Epidermal melanocyte (primary cell): ENCODE measurements around the gene RBM33.

Experiments used
- DNase-seq: peaks from one replicate; pipeline ENCODE4 v3.0.0; 2011; ENCODE audit warnings: low spot score; ENCODE audit not compliant: insufficient read length

Gene RBM33

DNA sequence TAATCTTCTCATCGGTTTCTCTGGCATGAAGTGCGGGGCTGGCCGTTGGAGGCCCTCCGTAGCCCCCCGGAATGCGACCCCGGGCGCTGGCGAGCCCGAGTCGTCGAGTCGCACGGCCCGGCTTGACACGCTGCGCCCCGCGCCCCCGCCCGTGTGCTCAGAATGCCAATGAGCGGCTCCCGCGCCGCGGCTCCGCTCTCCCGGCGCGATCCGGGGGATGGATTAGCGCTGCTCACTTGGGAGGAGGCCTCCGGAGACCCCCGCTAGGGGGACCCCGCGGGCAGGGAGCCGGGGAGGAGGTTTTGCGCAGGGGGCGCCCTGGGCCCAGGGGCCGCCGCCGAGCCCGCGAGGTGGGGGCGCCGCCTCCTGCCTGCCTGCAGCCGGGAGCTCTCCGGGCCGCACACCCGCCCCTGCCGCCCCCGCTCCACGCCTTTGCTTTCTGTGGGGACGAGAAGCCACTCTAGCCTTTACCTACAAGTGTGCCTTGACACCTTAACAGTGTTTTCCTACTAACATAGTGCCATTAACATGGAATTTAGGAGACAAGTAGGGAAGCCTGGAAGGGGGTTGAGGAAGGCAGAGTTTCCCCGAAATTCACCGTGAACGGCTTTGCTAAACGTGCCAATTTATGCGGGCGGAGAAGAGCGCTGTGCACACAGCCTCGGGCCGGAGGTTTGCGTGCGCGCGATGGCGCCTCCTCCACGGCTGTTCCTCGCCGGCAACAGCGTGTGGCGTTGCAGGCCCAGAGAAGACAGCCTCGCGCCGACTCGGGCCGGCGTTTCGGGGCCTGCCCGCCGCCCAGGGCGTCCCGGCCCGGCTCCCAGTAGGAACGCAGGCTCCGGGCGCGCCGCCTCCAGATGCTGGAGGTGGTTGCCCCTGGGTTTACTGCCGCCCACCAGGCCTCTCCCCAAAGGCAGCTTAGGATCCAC is 160.7 kb downstream of the RBM33 start:
- peak; percentile 79 for DNase-seq

DNA sequence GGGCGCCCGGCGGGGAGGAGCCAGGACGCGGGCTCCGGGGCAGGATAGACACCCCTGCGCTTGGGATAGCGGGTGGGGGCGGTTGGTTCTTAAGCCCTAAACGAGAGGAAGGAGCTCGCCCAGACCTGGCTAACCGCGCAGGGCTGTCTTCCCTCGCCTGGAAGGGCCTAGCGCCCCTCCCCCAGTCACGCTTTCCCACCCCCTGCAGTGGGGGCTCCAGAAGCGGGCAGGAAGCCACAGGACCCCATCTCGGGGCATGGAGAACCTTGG is 161.3 kb downstream of the RBM33 start:
- no peak for DNase-seq

DNA sequence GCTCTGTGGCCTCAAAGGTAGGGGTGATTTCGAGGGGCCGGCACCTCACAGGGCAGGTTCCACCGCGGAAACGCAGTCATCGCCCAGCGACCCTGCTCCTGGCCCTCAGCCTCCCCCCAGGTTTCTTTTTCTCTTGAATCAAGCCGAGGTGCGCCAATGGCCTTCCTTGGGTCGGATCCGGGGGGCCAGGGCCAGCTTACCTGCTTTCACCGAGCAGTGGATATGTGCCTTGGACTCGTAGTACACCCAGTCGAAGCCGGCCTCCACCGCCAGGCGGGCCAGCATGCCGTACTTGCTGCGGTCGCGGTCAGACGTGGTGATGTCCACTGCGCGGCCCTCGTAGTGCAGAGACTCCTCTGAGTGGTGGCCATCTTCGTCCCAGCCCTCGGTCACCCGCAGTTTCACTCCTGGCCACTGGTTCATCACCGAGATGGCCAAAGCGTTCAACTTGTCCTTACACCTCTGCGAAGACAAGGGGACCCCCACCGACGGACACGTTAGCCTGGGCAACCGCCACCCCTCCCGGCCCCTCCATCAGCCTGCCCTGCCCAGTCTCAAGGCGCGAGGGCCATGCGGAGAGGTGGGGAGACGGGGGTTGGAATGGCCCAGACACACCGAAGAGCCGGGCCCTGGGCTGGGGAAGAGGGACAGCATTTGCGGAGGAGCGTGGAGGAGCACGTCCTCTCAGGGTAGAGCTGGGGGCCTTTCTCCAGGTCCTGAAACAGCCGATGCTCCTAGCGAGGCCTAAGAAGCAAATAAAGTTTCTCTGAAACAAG is 161.8 kb downstream of the RBM33 start:
- DNase-seq = no peak

DNA sequence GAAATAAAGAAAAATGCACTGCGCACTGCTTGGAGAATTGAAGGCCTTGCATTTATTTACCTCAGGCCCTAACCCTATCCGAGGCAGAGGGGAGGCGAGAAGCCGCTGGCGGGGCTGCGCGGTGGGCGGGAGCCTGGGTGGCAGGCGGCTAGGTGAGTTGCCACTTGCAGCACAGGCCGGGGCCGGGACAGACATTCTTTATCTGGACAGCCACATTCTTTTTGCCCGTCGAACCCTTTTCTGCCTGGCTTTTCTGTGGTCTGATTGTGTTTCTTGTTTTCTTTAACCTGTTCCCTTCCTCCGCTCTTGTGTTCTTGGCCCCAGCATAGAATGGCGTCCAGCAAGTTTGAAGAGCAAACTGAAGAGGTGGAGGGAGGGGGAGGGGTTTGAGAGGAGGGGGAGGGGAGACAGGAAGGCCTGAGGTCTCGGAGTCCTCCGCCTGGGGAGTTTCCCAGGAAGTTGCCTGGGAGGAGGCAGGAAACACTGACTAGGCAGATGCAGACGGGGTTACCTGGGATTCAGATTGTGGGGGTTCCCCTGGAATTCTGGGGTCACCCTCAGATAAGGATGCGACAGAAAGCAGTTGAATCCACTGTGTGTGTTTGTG is 162.7 kb downstream of the RBM33 start:
- DNase-seq = no peak

DNA sequence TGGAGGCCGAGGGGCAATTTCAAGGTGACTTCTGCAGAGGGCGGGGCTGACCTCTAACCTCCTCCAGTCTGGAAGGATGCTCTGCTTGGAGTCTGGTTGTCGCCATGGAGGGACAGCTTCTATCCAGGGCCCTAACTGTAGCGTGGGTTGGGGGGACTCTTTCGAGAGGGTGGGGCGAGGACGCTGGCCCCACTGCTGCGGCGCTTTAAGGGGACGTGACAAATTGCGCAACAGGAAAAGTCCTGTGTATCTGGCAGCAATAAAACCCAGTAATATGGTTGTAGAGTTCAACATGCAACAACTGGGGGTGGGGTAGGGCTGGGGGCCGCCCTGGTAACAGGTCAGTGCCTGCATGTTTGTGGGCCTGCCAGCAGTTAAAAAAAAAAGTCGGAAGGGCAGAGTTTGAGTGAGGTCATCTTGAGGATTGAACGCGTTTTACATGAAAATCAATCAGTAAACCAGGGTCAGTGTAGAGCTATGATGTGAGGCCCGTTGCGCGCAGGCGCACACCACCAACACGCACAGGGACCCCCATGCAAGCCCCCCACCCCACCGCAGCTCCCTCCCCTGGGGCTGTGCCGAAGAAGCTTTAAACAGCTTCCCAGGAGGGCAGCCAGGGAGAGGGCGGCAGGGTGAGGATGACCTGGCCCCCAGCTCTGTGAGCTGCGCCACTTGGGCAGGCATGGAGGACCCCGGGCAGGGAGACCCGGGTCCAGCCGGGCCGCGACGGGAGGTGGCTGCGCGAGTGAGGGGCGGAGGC is 163.5 kb downstream of the RBM33 start:
- DNase-seq = no peak

DNA sequence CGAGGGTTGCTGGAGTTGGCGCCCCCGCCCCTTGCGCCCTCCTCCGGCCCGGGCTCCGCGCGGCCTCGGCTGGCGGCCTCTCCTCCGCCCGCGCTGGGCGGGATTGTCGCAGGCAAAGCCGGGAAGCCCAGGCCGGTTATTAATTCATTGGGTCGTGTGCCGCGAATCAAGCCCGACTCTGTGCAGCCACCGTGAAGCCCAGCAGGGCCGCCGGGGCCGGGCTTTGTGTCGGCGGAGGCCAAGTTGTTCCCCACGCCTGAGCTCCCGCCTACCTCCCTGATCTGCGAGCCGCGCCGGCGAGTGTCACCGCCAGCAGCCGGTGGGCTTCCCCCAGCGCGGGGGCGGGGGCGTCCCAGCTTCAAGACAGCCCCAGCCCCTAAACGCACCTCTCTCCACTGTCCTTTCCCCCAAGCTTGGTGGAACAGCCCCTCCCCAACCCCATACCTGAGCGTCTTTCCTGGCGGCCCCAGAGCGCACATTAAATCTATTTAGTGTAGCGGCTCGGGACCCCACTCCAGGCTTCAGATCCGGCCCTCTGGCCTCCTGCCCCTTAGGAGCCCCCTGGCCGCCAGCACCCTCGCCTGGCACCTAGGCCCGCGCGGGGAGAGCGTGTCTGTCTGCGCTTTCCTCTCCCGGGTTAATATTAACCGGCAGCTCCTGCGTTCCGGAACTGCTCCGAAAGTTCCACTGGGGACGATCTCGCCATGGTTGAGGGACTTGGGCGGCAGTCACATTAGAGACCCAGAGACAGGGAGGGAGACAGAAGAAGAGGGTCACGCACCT is 164.3 kb downstream of the RBM33 start:
- no peak for DNase-seq

DNA sequence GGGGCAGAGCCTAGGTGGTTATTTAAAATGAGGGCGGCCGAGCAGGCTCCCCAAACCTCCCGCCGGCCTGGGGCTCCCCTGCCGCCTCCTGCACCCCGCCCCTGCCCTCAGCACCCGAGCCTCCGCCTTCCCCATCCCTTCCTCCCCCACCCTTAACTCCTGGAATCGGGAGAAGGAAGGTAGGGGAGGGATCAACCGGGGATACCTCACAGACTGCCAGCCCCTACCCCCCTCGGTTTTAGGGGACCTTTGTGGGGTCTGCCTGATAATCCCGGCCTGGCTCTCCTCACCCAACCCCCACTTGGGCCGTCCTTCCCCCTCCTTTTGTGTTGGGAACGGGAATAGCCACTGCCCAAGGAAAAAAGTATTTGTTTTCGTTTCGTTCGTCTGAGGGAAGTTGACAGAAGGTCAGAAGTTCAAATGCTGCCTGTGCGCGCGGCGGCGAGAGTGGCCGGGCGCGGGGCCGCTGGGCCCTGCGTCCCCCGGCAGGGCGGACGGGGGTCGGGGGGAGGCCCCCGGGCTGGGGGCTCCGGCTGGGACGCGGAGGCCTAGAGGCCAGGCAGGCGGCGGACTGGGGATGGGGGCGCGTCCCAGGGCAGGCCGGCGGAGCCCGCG is 165.0 kb downstream of the RBM33 start:
- no peak for DNase-seq

DNA sequence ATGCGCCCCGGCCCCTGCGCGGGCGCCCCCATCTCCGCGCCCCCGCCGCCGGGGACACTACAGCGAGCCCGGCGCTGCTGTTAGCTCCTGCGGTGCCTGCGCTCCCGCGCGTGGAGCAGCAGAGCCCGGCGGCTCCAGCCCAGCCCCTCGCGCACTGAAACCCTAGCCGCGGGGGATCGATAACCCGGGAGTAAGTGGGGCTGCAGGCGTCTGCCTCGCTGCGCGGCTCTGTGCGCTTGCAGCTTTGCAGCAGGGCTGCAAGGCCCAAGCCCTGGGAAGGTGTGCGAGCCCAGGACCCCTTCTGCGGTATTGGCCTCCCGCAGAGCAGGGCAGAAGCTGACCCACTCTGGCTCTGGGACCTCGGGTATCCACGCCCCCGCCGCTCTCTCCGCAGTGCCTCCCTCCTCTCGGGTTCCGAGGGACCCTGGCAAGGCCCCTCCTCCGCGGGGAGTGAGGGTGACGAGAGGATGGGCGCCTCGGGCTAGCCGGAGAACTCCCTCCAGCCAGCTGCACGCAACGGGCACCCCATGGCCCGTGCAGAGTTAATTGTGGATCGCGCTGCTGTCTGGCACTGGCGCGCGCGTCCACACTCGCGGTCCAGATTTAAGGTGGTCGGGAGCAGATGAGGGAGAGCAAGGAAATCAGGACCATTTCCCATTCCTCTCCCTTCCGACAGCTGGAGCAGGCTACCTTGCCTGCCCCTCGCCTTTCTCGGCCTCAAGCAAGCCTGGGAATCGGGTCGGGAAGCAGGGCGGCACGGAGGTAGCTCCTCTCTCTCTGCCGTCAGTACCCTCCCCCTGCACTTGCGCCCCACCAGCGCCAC is 165.7 kb downstream of the RBM33 start:
- no peak for DNase-seq

DNA sequence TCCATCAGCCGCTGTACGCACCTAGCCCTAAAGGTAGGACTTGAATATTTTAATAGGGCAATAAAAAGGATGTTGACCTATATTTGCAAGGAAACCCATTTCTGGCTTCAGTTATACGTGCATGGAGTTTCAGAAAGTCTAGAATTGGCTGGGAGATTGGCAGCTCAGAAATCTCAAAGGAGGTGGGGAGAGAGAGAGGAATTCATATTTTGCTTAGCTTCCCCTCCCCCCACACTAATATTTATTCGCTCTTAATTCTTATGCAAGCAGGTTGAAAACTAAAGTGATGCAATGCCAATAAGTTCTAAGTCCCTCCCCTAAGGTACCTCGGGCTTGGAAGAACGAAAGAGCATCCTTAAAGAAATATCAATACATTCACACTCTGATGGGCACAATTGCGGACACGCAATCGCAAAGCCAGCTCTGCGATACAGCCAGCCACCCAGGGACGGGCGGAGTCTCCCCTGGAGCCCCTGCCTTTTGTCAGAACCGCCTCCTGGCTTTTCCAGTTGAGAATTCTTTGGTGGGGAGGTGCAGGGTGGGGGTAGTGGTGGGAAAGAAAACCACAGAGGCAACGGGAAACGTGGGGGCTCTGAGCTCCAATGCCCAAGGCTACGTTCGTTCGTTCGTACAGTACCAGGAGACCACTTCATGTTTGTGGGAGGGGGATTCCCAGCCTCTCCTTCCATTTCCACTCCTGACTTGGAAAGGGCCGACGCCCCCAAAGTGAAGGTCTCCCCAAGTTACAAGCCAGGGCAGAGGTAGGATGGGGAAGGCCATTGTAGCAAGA is 166.5 kb downstream of the RBM33 start:
- DNase-seq = no peak

DNA sequence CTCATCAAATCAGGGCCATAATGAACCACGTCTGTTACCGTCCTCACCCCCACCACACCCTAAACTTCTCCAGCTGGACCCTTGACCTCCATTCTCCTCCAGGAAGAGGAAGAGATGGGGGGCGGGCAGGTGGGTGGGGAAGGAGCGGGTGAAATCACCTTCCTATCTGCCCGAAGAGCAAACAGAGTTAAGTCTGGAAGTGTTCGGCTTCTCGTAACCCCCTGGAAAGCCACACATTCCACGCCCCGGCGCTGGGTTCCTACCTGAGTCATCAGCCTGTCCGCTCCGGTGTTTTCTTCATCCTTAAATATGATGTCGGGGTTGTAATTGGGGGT is 167.1 kb downstream of the RBM33 start:
- DNase-seq = no peak

DNA sequence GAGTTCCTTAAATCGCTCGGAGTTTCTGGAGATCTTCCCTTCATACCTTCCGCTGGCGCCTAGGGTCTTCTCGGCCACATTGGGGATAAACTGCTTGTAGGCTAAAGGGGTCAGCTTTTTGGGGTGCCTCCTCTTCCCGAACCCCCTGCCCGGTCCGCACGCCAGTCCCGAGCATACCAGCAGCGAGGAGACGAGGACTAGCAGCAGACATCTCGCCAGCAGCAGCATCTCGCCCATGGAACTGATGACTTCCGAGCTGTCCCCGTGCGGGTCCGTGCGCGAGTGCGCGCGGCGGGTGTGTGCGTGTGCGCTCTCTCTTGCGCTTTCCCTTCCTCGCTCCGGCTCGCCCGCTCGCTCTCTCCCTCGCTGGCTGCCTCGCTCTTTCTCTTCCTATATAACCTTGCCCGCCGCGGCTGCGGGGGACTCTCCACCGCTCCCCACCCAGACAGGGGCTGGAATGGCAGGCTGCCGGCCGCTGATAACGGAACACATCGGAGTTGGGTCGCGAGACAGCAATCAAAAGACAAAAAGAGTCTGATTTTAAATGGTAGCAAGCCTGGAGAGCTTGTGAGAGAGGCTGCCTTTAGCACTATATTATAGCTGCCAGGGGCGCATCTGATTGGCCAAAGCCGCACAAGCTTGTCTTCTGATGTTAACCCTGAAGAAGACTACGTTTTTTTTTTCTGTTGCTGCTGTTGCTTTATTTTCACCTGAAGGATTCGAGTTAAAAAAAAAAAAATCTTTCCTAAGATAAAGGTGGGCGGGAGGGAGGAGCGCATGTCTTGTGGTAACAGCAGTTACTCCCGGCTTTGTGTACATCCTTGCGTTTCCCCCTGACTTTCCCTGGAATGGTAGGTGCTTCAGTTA is 167.7 kb downstream of the RBM33 start, which contains the start of gene SHH:
Gene SHH, minus strand, starts transcription at position 569 of the 867 bp plus-strand sequence. Its CDS starts 341 bp downstream, at position 228.
- no peak for DNase-seq

DNA sequence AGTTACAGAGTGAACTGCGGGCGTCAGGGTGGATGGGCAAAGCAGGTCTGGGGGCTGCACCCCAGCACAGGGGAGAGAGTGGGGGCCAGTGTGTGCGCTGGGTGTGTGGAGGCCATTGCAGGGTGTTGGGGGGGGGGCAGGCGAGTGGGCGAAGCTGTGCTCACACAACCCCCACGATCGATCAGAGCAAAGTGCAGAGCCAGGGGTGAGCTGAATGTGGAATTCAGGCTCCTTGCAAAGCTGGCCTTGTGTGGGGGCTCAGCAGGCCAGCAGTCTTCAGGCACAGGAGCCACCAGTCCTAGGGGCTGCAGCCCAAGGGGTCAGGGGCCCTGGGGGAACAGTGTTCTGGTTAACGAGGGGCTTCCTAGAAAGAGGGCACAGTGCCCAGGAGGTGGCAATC is 168.7 kb downstream of the RBM33 start:
- no peak for DNase-seq

DNA sequence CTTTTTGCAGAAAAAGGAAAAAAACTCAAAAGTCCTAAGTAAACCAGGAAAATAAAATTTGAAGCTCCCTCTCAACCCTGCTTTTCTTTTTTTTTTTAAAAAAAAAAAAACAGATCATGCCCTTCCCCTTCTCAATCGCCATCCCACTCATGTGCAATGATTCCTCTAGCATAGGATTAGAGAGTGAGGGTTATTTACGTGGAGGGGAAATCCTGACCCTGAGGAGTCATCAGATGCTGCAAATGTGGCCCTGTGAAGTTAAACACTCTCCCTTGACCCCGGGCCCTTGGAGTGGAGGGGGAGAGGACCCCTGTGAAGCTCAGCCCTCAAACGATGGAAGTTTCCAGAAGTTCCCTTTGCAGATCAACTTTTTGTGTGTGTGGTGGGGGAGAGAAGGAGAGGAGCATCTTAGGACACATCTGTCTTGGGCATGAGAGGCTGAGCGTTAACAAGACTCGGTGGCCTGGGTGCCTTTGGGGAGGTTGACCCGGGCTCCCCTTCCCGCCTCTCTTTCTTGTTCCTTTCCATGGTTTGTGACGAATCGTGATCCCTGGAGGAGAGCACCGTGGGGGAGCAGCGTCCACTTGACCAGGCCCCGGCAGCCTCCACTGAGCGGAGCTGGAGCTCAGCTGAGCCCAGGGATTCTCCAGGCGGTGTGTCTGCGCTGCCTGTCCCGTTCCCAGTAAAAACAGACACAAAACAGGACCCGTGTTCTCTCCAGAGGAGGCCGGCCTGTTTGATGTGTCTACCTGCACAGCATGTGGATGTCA is 169.3 kb downstream of the RBM33 start:
- no peak for DNase-seq

DNA sequence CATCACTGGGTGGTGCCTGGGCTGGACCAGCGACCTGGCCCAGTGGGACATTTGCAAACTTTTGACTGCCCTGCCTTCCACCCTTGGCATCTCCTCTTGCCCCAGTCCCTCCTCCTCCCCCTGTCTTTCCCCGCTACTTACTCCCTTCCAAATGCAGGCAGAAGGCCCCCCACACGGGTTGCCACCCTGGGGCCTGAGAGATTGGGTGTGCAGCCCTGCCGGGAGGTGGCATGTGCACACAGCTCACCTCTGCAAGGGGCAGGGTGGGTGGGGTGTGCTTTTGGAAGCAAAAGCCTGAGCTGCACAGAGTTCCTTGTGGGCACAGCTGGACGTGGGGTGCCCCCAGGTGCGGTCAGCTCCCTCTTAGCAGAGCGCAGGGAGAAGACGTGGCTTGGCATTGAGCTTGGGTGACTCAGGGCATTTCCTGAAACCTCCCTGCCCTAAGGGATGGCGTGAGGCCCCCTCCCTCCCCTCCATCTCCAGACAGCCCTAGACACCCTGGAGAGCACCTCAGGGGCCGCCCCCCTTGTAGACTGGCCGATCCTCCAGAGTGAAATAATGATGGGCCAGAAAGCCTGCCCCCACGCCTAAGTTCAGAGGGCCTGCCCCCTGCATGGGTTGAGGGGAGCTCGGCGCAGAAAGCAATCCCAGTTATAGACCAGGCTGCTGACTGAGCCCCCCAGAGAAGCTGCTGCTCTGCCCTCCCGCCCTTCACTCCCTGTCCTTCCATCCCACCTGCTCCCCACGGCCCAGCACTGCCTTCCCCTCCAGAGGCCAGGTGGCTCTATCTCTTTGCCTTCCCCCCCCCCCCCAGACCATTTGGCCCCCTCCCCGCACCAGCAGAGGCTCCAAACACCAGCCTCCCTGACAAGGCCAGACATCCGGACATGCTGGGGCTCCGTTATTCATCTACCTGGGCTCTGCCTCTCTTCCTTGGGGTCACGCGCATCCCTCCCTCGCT is 170.1 kb downstream of the RBM33 start:
- DNase-seq = no peak

DNA sequence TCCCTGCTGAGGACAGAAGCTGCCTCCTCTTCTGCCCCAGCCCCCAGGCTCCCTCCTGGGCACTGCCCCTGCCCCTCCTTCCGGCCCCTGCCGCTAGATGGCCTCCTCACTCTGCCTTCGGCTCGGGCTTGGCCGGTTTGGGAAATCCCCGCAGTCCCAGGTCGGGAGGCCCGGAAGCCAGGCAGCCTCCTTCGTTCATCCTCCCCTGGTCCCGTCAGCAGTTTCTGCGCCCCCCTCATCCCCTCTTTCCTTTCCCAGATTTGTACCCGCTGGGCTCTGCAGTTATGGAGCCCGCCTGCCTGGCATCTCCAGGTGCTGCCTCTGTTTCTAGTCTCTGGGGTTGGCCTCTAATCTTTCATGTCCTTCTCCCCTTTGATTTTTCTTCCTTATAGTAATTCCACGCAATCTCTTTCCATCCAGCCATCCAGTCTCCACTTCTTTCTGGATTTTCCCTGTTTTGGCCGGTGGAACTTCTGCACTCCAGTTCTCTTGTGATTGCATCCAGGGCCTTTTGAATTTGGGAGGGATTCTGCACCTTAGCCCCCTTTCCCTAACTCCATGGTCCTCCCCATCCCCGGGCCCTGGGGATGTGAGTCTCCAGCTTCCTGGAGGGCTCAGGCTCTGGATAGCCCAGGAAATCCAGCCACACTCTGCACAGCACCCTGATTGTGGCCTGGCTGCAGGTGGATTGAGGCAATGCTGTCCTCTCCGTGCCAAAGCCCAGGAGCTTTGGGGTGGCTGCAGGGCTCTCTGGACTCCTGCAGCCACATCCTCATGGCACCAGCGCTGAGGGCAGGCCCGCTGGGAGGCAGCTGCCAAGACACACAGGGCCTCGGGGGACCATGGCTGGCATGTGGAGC is 171.1 kb downstream of the RBM33 start:
- peak; percentile 58 for DNase-seq
